Spinal cord (tissue), 10 donors: Measurements from ENCODE around the gene HNRNPF. TPM values are rescaled to one million over a fixed set of nuclear protein-coding genes. Genes with fewer than 3 reads are reported as not detected.

ENCODE experiments used
- DNase-seq, 6 donors: peaks; one replicate each; pipeline versions ENCODE4 v3.0.0 to v3.0.0-alpha.2; 2013 to 2015; ENCODE audit warnings: low spot score in 6 of 6, low read depth in 4 of 6
- H3K27ac ChIP-seq: one replicate; pipeline ENCODE4 v1.5.1; 2013; ENCODE audit warnings: low read depth, low read length, control low read depth
- H3K27me3 ChIP-seq: one replicate; pipeline ENCODE4 v1.6.1; 2013; ENCODE audit warnings: low read length; ENCODE audit not compliant: control insufficient read depth, insufficient read depth
- H3K36me3 ChIP-seq: one replicate; pipeline ENCODE4 v1.6.1; 2013; ENCODE audit warnings: low read length; ENCODE audit not compliant: control insufficient read depth, insufficient read depth
- H3K4me1 ChIP-seq: one replicate; pipeline ENCODE4 v1.6.1; 2013; ENCODE audit warnings: low read length; ENCODE audit not compliant: control insufficient read depth, insufficient read depth
- H3K4me3 ChIP-seq: one replicate; pipeline ENCODE4 v1.5.1; 2013; ENCODE audit warnings: low read depth, low read length, control low read depth
- H3K9me3 ChIP-seq: one replicate; pipeline ENCODE4 v1.6.1; 2013; ENCODE audit warnings: low read length; ENCODE audit not compliant: control insufficient read depth, insufficient read depth
- WGBS: methylation state at CpG from one replicate; pipeline ENCODE4 v1.1.5; 2013; ENCODE audit warnings: missing lambda C conversion rate; ENCODE audit not compliant: insufficient coverage; 5-methylcytosine and 5-hydroxymethylcytosine counted together
- polyA plus RNA-seq, 2 donors: library from polyadenylated mRNA; unstranded; fragments of 120-200 nt; gene quantifications; one replicate each; pipeline ENCODE4 v1.2.1, GENCODE V29; 2013; ENCODE audit not compliant: insufficient read length in 2 of 2
- total RNA-seq, 2 donors: library from RNA; depleted of rRNA in 1 of 2; stranded (reverse); fragments of 120-200 nt in 1 of 2; fragments of >200 nt in 1 of 2; gene quantifications; one replicate each; pipeline versions ENCODE4 v1.2.3 to v1.2.4, GENCODE V29; 2013 to 2014
- donor health status: healthy.

HNRNPF gene
- total and polyA plus RNA-seq, 4 donors, result 83.9 to 149 (median 123) TPM

DNA sequence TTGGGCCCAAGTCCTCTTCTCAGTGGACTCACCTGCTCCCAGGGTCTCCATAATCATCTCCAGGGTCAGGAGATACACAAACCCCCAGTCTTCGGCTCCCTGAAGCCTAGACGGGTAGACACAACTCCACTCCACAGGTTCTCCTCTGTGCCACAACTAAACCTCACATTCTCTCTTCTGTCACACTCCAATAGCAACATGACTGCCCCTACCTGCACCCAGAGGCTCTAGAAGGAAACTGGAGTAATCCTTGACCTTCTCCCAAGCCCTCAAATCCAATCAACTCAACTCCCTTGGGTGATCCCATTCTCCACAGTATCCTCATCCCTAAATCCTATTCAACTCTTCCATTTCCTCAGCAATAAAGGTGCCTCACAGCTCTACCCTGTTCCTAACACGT lies 16.2 kb downstream of the HNRNPF start:
- WGBS, result 91% methylated on average over 2 of the region's 3 CpGs

DNA sequence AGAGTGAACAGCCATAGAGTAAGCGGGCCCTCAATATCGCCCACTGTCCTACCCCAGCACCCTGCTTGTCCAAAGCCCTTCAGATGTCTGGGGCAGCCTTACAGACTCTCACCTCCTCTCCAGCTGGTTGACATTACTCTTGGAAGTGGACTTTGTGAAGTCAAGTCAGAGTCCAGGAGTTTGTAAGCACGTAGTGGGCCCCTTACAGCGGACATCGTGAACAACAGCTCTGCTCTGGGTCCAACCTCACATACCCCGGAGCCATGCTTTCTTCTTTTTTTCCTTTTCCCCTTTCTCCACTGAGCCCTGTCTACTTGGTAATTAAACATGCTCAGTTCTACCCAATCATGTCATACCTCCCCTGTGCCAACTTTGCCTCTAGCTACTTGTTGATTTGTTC lies 17.5 kb downstream of the HNRNPF start:
- Histone ChIP-seq H3K27ac (no peak overlapping the region), H3K9me3 (no peaks in the 10 kb centered on the region), H3K36me3 (peaks cover 57% of the 10 kb centered on the region), H3K27me3 (no peaks in the 10 kb centered on the region), H3K4me1 (peaks cover 10% of the 10 kb centered on the region), H3K4me3 (no peak overlapping the region)
- 96% methylated on average over 4 of the region's 6 CpGs for WGBS
- no peak for DNase-seq

More for the DNA sequence above, 16.2 kb downstream of the HNRNPF start:
- Histone ChIP-seq H3K27ac (no peak overlapping the region), H3K36me3 (peaks cover 44% of the 10 kb centered on the region), H3K4me1 (peaks cover 13% of the 10 kb centered on the region), H3K27me3 (no peaks in the 10 kb centered on the region), H3K4me3 (no peak overlapping the region), H3K9me3 (no peaks in the 10 kb centered on the region)
- no peak for DNase-seq

DNA sequence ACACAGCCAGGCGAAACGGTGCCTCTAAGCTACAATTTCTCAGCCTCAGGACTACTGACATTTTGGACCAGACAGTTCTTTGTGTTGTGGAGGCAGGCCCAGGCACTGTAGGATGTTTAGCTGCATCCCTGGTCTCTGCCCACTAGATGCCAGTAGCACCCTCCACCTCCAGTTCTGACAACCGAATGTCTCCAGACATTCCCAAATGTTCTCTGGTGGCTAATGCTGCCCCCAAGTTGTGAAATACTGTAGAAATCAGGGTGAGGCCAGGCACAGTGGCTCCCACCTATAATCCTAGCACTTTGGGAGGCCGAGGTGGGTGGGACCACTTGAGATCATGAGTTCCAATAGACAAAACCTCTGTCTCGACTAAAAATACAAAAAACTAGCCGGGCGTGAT lies 18.2 kb downstream of the HNRNPF start:
- Histone ChIP-seq H3K27me3 (no peaks in the 10 kb centered on the region), H3K4me1 (peaks cover 3% of the 10 kb centered on the region), H3K36me3 (peaks cover 53% of the 10 kb centered on the region), H3K9me3 (no peaks in the 10 kb centered on the region), H3K27ac (no peak overlapping the region), H3K4me3 (no peak overlapping the region)
- DNase-seq, result peak in 2 of 6 donors; percentile 72 to 78
- WGBS, result 82% methylated on average over 6 of the region's 7 CpGs

DNA sequence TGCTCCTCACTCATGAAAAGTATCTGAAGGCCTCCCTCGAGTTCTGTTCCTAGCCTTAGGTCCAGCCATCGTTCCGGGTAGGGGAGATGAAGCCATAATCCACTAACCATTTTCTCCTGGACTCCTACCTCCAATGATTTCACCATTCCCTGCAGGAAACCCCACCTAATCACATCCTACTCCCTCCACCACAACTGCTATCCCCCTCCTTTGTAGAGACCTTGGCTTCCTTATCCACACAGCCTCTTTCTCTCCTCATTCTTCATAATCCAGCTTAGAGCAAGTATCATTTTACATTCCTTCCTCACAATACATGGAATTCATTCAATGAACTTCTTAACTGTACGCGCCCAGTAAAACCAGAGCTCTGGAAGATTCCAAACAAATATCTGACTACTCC lies 18.7 kb downstream of the HNRNPF start:
- Histone ChIP-seq H3K4me1 (no peaks in the 10 kb centered on the region), H3K36me3 (peaks cover 51% of the 10 kb centered on the region), H3K4me3 (no peak overlapping the region), H3K9me3 (no peaks in the 10 kb centered on the region), H3K27me3 (no peaks in the 10 kb centered on the region), H3K27ac (no peak overlapping the region)
- 84% methylated on average over 5 of the region's 5 CpGs for WGBS
- DNase-seq, result no peak

DNA sequence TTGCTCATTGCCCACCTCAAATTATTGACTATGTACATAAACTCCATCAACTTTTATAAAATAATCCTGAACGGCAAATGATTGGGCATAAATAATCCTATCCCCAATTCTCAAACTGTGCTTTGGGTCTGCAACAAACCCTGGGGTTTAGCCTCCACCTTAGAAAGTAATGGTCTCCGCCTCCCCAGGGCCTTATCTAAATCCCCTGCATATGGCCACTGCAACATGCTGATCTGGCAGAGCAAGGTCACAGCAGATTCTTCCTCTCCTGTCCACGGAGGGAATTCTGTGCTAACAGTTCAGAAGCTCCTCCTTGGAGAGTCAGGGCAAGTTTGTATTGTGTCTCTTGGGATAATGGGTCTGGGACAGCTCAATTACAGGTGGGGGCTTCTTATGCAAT lies 19.1 kb downstream of the HNRNPF start:
- H3K36me3 ChIP-seq, result peaks cover 52% of the 10 kb centered on the region

DNA sequence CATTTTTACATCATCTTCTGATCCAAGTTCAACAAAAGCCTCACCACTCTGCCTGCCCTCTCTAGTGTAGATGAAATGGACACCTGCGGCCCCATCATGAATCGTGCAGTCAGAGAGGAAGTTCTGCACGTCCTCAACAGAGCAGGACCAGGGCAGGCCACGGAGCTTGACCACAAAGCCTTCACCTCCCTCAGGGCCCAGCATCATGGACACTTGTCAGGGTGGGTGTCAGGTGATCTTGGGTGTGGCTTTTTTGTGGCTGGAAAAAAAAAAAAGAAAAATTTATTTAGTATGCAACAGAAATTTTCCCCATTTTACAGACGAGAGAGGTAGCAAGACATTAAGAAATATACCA lies 21.3 kb downstream of the HNRNPF start:
- Histone ChIP-seq H3K4me1 (no peaks in the 10 kb centered on the region), H3K9me3 (no peaks in the 10 kb centered on the region), H3K27ac (no peak overlapping the region), H3K4me3 (no peak overlapping the region), H3K36me3 (peaks cover 50% of the 10 kb centered on the region), H3K27me3 (no peaks in the 10 kb centered on the region)
- no peak for DNase-seq
- 75% methylated on average over 2 of the region's 5 CpGs for WGBS

More for the DNA sequence above, 19.1 kb downstream of the HNRNPF start:
- H3K4me1 ChIP-seq, result no peaks in the 10 kb centered on the region
- H3K27me3 ChIP-seq, result no peaks in the 10 kb centered on the region
- no peak overlapping the region for H3K4me3 ChIP-seq
- 95% methylated on average over 2 of the region's 3 CpGs for WGBS
- H3K9me3 ChIP-seq, result no peaks in the 10 kb centered on the region
- H3K27ac ChIP-seq, result no peak overlapping the region
- no peak for DNase-seq

DNA sequence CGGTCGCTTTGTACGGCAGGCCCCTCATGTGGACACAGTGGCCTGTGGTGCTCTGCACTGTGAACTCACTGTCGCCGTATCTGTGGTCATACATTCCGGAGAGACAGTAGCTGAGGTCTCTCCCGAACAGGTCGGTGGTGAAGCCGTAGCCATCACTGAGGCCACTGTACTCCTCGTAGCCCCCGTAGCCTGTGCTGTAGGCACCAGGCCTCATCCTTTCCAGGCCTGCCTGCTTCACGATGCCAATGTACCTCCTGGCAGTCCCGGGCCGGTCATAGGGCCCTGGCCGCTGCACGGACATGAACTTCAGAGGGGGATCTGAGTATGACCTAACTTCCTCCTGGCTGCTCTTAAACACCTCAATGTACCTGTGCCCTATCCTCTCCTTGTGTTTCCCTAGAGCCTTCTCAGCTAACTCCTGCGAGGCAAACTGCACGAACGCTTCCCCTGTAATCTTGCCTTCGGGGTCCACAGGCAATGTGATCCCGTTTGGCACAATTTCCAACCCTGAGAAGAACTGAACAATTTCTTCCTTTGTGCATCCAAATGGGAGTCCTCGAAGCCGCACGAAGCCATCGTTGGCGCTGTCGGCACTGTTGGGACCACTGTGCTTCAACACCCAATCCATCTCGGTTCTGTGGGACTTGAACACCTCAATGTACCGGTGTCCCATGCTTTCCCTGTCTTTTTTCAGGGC lies 21.9 kb downstream of the HNRNPF start:
- WGBS, result 94% methylated on average over 29 of the region's 29 CpGs
- H3K4me1 ChIP-seq, result no peaks in the 10 kb centered on the region
- H3K9me3 ChIP-seq, result no peaks in the 10 kb centered on the region
- H3K4me3 ChIP-seq, result no peak overlapping the region
- DNase-seq, result no peak
- peaks cover 45% of the 10 kb centered on the region for H3K36me3 ChIP-seq
- no peak overlapping the region for H3K27ac ChIP-seq
- H3K27me3 ChIP-seq, result no peaks in the 10 kb centered on the region

DNA sequence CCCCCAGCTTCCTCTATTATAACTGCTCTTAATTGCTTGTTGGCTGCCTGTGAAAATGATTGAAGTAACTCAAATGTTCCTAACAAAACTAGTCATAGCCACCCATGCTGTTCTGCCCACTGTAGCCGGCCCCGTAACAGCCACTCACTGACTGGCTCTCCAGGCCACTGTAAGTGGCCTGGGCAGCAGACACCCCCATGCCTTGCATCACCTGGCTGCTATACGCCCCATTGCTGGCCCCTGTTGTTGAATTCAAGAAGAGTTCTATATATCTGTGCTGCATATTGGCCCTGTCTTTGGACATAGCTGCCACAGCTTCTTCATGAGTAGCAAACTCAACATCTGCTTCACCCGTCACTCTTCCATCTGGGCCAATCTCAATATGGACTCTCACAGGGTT lies 22.4 kb downstream of the HNRNPF start:
- Histone ChIP-seq H3K36me3 (peaks cover 40% of the 10 kb centered on the region), H3K9me3 (no peaks in the 10 kb centered on the region), H3K27me3 (no peaks in the 10 kb centered on the region), H3K4me1 (no peaks in the 10 kb centered on the region), H3K27ac (no peak overlapping the region), H3K4me3 (no peak overlapping the region)
- WGBS, result 100% methylated on average over 2 of the region's 4 CpGs
- no peak for DNase-seq

DNA sequence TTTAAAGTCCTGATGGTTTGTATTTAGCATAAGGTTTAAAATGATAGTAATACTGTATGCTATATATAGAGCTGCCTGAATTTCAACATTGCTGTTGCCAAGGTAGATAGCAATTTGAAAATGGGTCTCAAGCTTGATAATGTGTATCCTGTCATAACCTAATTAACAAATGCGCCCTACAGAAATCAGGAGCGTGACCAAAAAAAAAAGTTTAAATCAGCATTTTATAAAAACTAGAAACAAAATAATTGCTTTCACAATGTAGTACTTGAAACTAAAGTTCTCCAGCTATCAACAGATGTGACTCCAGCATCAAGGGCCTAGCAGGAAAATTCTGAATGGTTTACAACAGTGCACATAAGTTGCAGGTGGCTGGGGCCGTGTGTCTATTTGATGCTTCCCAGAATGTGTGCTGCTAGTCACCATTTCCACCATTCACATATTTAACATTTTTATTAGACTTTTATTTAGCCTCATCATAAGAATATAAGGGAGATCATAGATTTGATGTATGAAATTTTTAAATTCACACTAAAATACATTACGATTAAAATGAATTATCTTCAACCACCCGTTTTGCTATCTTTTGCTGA lies 23.5 kb downstream of the HNRNPF start:
- Histone ChIP-seq H3K27me3 (no peaks in the 10 kb centered on the region), H3K9me3 (no peaks in the 10 kb centered on the region), H3K4me3 (no peak overlapping the region), H3K36me3 (peaks cover 32% of the 10 kb centered on the region), H3K27ac (no peak overlapping the region), H3K4me1 (no peaks in the 10 kb centered on the region)
- no peak for DNase-seq
- WGBS, result no CpG with 5 or more reads among the region's 5 CpGs
